Activated CD8-positive, alpha-beta memory T cell treated with anti-CD3 and anti-CD28 coated beads, Interleukin-2, amount 50 U/mL, for 24 hours (primary cell): ENCODE measurements around the gene TIMP4.

ENCODE experiments used
- DNase-seq: peaks from one replicate; pipeline ENCODE4 v3.0.0-alpha.2; 2020; ENCODE audit errors: extremely low read depth

TIMP4 gene

GRCh38 chr3:12158387-12159226, at the start of gene TIMP4:
TIMP4 (minus strand) TSS chr3:12158912; CDS start chr3:12158840, 72 bp downstream.
- DNase-seq, result no peak

- DNase-seq, result no peak
These were observed 46.5 kb upstream of the TIMP4 start for GRCh38 chr3:12205171-12205570.

GRCh38 chr3:12201813-12202212, 43.1 kb upstream of the TIMP4 start:
- no peak for DNase-seq

- DNase-seq, result no peak
These were observed 39.6 kb upstream of the TIMP4 start for GRCh38 chr3:12198301-12198700.

GRCh38 chr3:12197475-12197874, 38.8 kb upstream of the TIMP4 start:
- no peak for DNase-seq

GRCh38 chr3:12196684-12197083, 38.0 kb upstream of the TIMP4 start:
- DNase-seq, result no peak

- no peak for DNase-seq
These were observed 36.5 kb upstream of the TIMP4 start for GRCh38 chr3:12195231-12195630.

GRCh38 chr3:12194669-12195161, 36.0 kb upstream of the TIMP4 start:
- DNase-seq, result no peak

GRCh38 chr3:12194209-12194608, 35.5 kb upstream of the TIMP4 start:
- DNase-seq, result no peak

GRCh38 chr3:12193485-12194165, 34.9 kb upstream of the TIMP4 start:
- DNase-seq, result no peak

- DNase-seq, result no peak
These were observed 34.2 kb upstream of the TIMP4 start for GRCh38 chr3:12192655-12193484.

- DNase-seq, result no peak
These were observed 33.5 kb upstream of the TIMP4 start for GRCh38 chr3:12192173-12192572.

GRCh38 chr3:12191559-12191958, 32.8 kb upstream of the TIMP4 start:
- no peak for DNase-seq

GRCh38 chr3:12190832-12191231, 32.1 kb upstream of the TIMP4 start:
- DNase-seq, result no peak

GRCh38 chr3:12190221-12190807, 31.6 kb upstream of the TIMP4 start:
- no peak for DNase-seq

- no peak for DNase-seq
These were observed 30.1 kb upstream of the TIMP4 start for GRCh38 chr3:12188681-12189287.

GRCh38 chr3:12188328-12188648, 29.6 kb upstream of the TIMP4 start:
- no peak for DNase-seq

- peak; percentile 42 for DNase-seq
These were observed 29.0 kb upstream of the TIMP4 start for GRCh38 chr3:12187448-12188327.

GRCh38 chr3:12186515-12187286, 28.0 kb upstream of the TIMP4 start:
- DNase-seq, result no peak

GRCh38 chr3:12186046-12186445, 27.3 kb upstream of the TIMP4 start:
- DNase-seq, result no peak
